Right atrium auricular region (tissue), 2 donors: ENCODE data around the gene STPG4. TPM values are rescaled to one million over a fixed set of nuclear protein-coding genes. Genes with fewer than 3 reads are reported as not detected.

Experiments used
- DNase-seq: peaks from one replicate; pipeline ENCODE4 v3.0.0-alpha.2; 2019; ENCODE audit warnings: low spot score
- H3K27ac ChIP-seq, 2 donors: fragments of 200-600 bp; sonication (generic); 1 replicate in 1 of 2; 2 replicates in 1 of 2; pipeline ENCODE4 v1.5.1; 2016 to 2019
- H3K27me3 ChIP-seq, 2 donors: fragments of 200-600 bp; sonication (generic); one replicate each; pipeline versions ENCODE4 v1.5.1 to v1.6.0; 2017 to 2019
- H3K36me3 ChIP-seq: fragments of 200-600 bp; sonication (generic); one replicate; pipeline ENCODE4 v1.5.1; 2016
- H3K4me1 ChIP-seq, 2 donors: fragments of 200-600 bp; sonication (generic); one replicate each; pipeline versions ENCODE4 v1.5.1 to v1.6.0; 2017 to 2019
- H3K4me3 ChIP-seq, 2 donors: fragments of 200-600 bp; sonication (generic); 1 replicate in 1 of 2; 2 replicates in 1 of 2; pipeline ENCODE4 v1.5.1; 2017 to 2019; ENCODE audit warnings: mild to moderate bottlenecking in 1 of 2, moderate library complexity in 1 of 2
- H3K9me3 ChIP-seq, 2 donors: fragments of 200-600 bp; sonication (generic); one replicate each; pipeline ENCODE4 v1.5.1; 2019
- CTCF ChIP-seq, 2 donors: fragments of 200-600 bp; sonication (generic); IDR thresholded peaks; one replicate each; pipeline ENCODE4 v1.5.1; 2019; ENCODE audit warnings: antibody characterized with exemption in 2 of 2
- total RNA-seq, 2 donors: library from RNA; depleted of rRNA; stranded (reverse); fragments of >200 nt; gene quantifications; one replicate each; pipeline ENCODE4 v1.1.0, GENCODE V29; 2016

Gene STPG4
- total RNA-seq, 2 donors from 2014 or later: not detected

GRCh38 chr2:47054036-47054555 lies 101.0 kb downstream of the STPG4 start:
- no peaks in the 10 kb centered on the region for H3K9me3 ChIP-seq
- H3K4me1 ChIP-seq: peaks cover 0 to 68% of the 10 kb centered on the region in 2 donors
- TF ChIP-seq CTCF (IDR thresholded peaks at IDR 0.05): no peak
- H3K27me3 ChIP-seq: no peaks in the 10 kb centered on the region
- H3K27ac ChIP-seq: no peak overlapping the region
- H3K4me3 ChIP-seq: no peak overlapping the region
- H3K36me3 ChIP-seq: peaks cover 19% of the 10 kb centered on the region
- no peak for DNase-seq

GRCh38 chr2:47052847-47053246 lies 102.3 kb downstream of the STPG4 start:
- H3K4me3 ChIP-seq: no peak overlapping the region
- DNase-seq: no peak
- no peak overlapping the region for H3K27ac ChIP-seq
- peaks cover 19% of the 10 kb centered on the region for H3K36me3 ChIP-seq
- H3K4me1 ChIP-seq: peaks cover 0 to 63% of the 10 kb centered on the region in 2 donors
- no peak for TF ChIP-seq CTCF (IDR thresholded peaks at IDR 0.05)
- H3K27me3 ChIP-seq: no peaks in the 10 kb centered on the region
- no peaks in the 10 kb centered on the region for H3K9me3 ChIP-seq

- no peak overlapping the region for H3K27ac ChIP-seq
- DNase-seq: no peak
- no peaks in the 10 kb centered on the region for H3K9me3 ChIP-seq
- peaks cover 24% of the 10 kb centered on the region for H3K36me3 ChIP-seq
- peaks cover 0 to 50% of the 10 kb centered on the region in 2 donors for H3K4me1 ChIP-seq
- H3K4me3 ChIP-seq: no peak overlapping the region
- TF ChIP-seq CTCF (IDR thresholded peaks at IDR 0.05): no peak
- no peaks in the 10 kb centered on the region for H3K27me3 ChIP-seq
These were observed 103.5 kb downstream of the STPG4 start for GRCh38 chr2:47051562-47051961.

- no peak for TF ChIP-seq CTCF (IDR thresholded peaks at IDR 0.05)
- H3K27ac ChIP-seq: peak overlapping the region in 1 of 2 donors; percentile 54
- H3K36me3 ChIP-seq: peaks cover 25% of the 10 kb centered on the region
- DNase-seq: no peak
- H3K4me1 ChIP-seq: peaks cover 0 to 42% of the 10 kb centered on the region in 2 donors
- no peaks in the 10 kb centered on the region for H3K27me3 ChIP-seq
- H3K4me3 ChIP-seq: no peak overlapping the region
- no peaks in the 10 kb centered on the region for H3K9me3 ChIP-seq
These were observed 104.3 kb downstream of the STPG4 start for GRCh38 chr2:47050762-47051161.

- TF ChIP-seq CTCF (IDR thresholded peaks at IDR 0.05): no peak
- no peaks in the 10 kb centered on the region for H3K27me3 ChIP-seq
- H3K36me3 ChIP-seq: peaks cover 30% of the 10 kb centered on the region
- H3K4me1 ChIP-seq: peaks cover 0 to 37% of the 10 kb centered on the region in 2 donors
- no peaks in the 10 kb centered on the region for H3K9me3 ChIP-seq
- no peak for DNase-seq
- H3K4me3 ChIP-seq: no peak overlapping the region
- H3K27ac ChIP-seq: peak overlapping the region; percentile 49 to 54
These were observed 104.9 kb downstream of the STPG4 start for GRCh38 chr2:47050021-47050760.
